GM11168 (cell line): ENCODE results near the gene DUSP11.
"Not testable (repeated sequence)": the region's sequence is repeated elsewhere in the genome, so short reads cannot be mapped to it uniquely, and the experiment has no call there.

Source experiments
- in situ Hi-C: fragments of 300-500 bp; cut with MboI; formaldehyde crosslinking; loops from one replicate; pipeline ENCODE4 v1.12.0; 2022; ENCODE audit warnings: low sequenced_read_pairs; ENCODE audit not compliant: unreplicated experiment

DUSP11 gene

GRCh38 chr2:73776869-73777519, 2.9 kb downstream of the DUSP11 start:
- in situ Hi-C loops = no loop called here

- in situ Hi-C loops = no loop called here
These were observed 3.5 kb downstream of the DUSP11 start for GRCh38 chr2:73776381-73776780.

GRCh38 chr2:73772819-73773218, 7.1 kb downstream of the DUSP11 start:
- in situ Hi-C loops = no loop called here

- in situ Hi-C loops = no loop called here
These were observed 9.2 kb downstream of the DUSP11 start for GRCh38 chr2:73770725-73771124.

- in situ Hi-C loops = no loop called here
These were observed 12.9 kb downstream of the DUSP11 start for GRCh38 chr2:73766994-73767393.

- in situ Hi-C loops = no loop called here
These were observed 13.6 kb downstream of the DUSP11 start for GRCh38 chr2:73766349-73766748.

GRCh38 chr2:73764945-73765344, 15.0 kb downstream of the DUSP11 start:
- in situ Hi-C loops = no loop called here

- in situ Hi-C loops = no loop called here
These were observed 17.3 kb downstream of the DUSP11 start for GRCh38 chr2:73762571-73762970.

- in situ Hi-C loops = no loop called here
These were observed 20.0 kb downstream of the DUSP11 start for GRCh38 chr2:73759904-73760303.

- in situ Hi-C loops = no loop called here
These were observed 20.6 kb downstream of the DUSP11 start for GRCh38 chr2:73759285-73759764.

GRCh38 chr2:73754332-73754731, 25.6 kb downstream of the DUSP11 start:
- in situ Hi-C loops = not testable (repeated sequence)

GRCh38 chr2:73749314-73749713, 30.6 kb downstream of the DUSP11 start:
- in situ Hi-C loops = no loop called here

- in situ Hi-C loops = no loop called here
These were observed 33.1 kb downstream of the DUSP11 start for GRCh38 chr2:73746877-73747208.

- in situ Hi-C loops = no loop called here
These were observed 33.7 kb downstream of the DUSP11 start for GRCh38 chr2:73746015-73746876.

GRCh38 chr2:73740767-73741166, 39.1 kb downstream of the DUSP11 start:
- in situ Hi-C loops = no loop called here

- in situ Hi-C loops = no loop called here
These were observed 40.8 kb downstream of the DUSP11 start for GRCh38 chr2:73739101-73739500.

- in situ Hi-C loops = no loop called here
These were observed 42.8 kb downstream of the DUSP11 start, which contains the start of gene TPRKB for GRCh38 chr2:73736855-73737779. TPRKB (minus strand) TSS chr2:73737345; CDS start chr2:73734569, 2,776 bp downstream.

GRCh38 chr2:73736378-73736777, 43.5 kb downstream of the DUSP11 start:
- in situ Hi-C loops = no loop called here

- in situ Hi-C loops = no loop called here
These were observed 49.1 kb downstream of the DUSP11 start for GRCh38 chr2:73730810-73731209.

- in situ Hi-C loops = no loop called here
These were observed 51.2 kb downstream of the DUSP11 start for GRCh38 chr2:73728711-73729110.
